ENCODE measurements around the gene SPN. TPM values are rescaled to one million over a fixed set of nuclear protein-coding genes. Genes with fewer than 3 reads are reported as not detected.
"Not testable (repeated sequence)": the region's sequence is repeated elsewhere in the genome, so short reads cannot be mapped to it uniquely, and the experiment has no call there.

Gene SPN
- total RNA-seq, 2 experiments from 2014 or later, result 45.7 to 48.3 TPM

GRCh38 chr16:29665294-29666077, 2.4 kb downstream of the SPN start:
- ChIA-PET CTCF (interaction anchor here (0.9 kb wide), 1 partner anchor 183 kb away, joined by 3 read pairs; no protein-coding TSS in a partner anchor), POLR2A (interaction anchor here (0.6 to 2.1 kb wide), 5 partner anchors 9 to 345 kb away, joined by 3 to 10 read pairs (median 5); partner anchors contain the start of genes KIF22 and QPRT)
- peak overlapping the region; percentile 48 to 88 for H3K27ac ChIP-seq (ENCODE audit: low read depth in 1 of 2, low read length in 2 of 2)
- intact Hi-C loops (cut with DNase I, micrococcal nuclease), result loop anchor here in 1 of 2 experiments (10.0 kb wide), 1 partner anchor 51 kb away; no protein-coding TSS in a partner anchor
- H3K4me3 Mint-ChIP-seq, result peak overlapping the region; percentile 98
- H3K27me3 Mint-ChIP-seq, result no peaks in the 10 kb centered on the region
- peaks cover 25% of the 10 kb centered on the region for H3K36me3 ChIP-seq (ENCODE audit: insufficient read depth, low read length)
- peak overlapping the region; percentile 98 for H3K4me3 ChIP-seq (ENCODE audit: low read length)
- no peak for TF ChIP-seq CTCF (IDR thresholded peaks at IDR 0.05)
- peaks cover 89% of the 10 kb centered on the region for H3K4me1 ChIP-seq (ENCODE audit: insufficient read depth, low read length)
- peak in 8 of 14 experiments; percentile 19 to 64 (median 40) for DNase-seq
- H3K36me3 Mint-ChIP-seq (ENCODE audit: low read depth), result peaks cover 57% of the 10 kb centered on the region
- no peaks in the 10 kb centered on the region for H3K9me3 ChIP-seq (ENCODE audit: control insufficient read depth in 1 of 2, insufficient read depth in 1 of 2, low read length in 2 of 2)
- H3K9me3 Mint-ChIP-seq, result no peaks in the 10 kb centered on the region
- peaks cover 63% of the 10 kb centered on the region for H3K4me1 Mint-ChIP-seq (ENCODE audit: low read depth)
- peak overlapping the region; percentile 95 for H3K27ac Mint-ChIP-seq
- no peaks in the 10 kb centered on the region for H3K27me3 ChIP-seq (ENCODE audit: control insufficient read depth in 1 of 2, insufficient read depth in 2 of 2, low read length in 2 of 2)
- peak; percentile 28 for ATAC-seq (ENCODE audit: poor library complexity)

- H3K27me3 ChIP-seq (ENCODE audit: control insufficient read depth in 1 of 2, insufficient read depth in 2 of 2, low read length in 2 of 2); ATAC-seq (ENCODE audit: poor library complexity); H3K9me3 ChIP-seq (ENCODE audit: control insufficient read depth in 1 of 2, insufficient read depth in 1 of 2, low read length in 2 of 2); H3K27me3 Mint-ChIP-seq; DNase-seq; CTCF ChIA-PET; H3K9me3 Mint-ChIP-seq: not testable (repeated sequence)
- Mint-ChIP-seq H3K27ac (peak overlapping the region; percentile 95), H3K4me1 (ENCODE audit: low read depth) (peaks cover 49% of the 10 kb centered on the region), H3K4me3 (peak overlapping the region; percentile 98), H3K36me3 (ENCODE audit: low read depth) (peaks cover 66% of the 10 kb centered on the region)
- POLR2A ChIA-PET, result interaction anchor here (0.9 to 2.1 kb wide), 6 partner anchors 9 to 328 kb away, joined by 3 to 10 read pairs (median 4); partner anchors contain the start of genes HIRIP3, INO80E and QPRT
- peaks cover 71% of the 10 kb centered on the region for H3K4me1 ChIP-seq (ENCODE audit: insufficient read depth, low read length)
- intact Hi-C loops (cut with DNase I, micrococcal nuclease), result loop anchor here in 1 of 2 experiments (10.0 kb wide), 1 partner anchor 52 kb away; no protein-coding TSS in a partner anchor
- H3K36me3 ChIP-seq (ENCODE audit: insufficient read depth, low read length), result peaks cover 29% of the 10 kb centered on the region
- peak overlapping the region; percentile 98 for H3K4me3 ChIP-seq (ENCODE audit: low read length)
- H3K27ac ChIP-seq (ENCODE audit: low read depth in 1 of 2, low read length in 2 of 2), result peak overlapping the region; percentile 54 to 88
These were observed 4.2 kb downstream of the SPN start for GRCh38 chr16:29667322-29667610.

GRCh38 chr16:29667755-29668154, 4.7 kb downstream of the SPN start:
- H3K27ac ChIP-seq (ENCODE audit: low read depth in 1 of 2, low read length in 2 of 2), result no peak overlapping the region
- peaks cover 29% of the 10 kb centered on the region for H3K36me3 ChIP-seq (ENCODE audit: insufficient read depth, low read length)
- Mint-ChIP-seq H3K27ac (peak overlapping the region; percentile 95), H3K4me1 (ENCODE audit: low read depth) (peaks cover 44% of the 10 kb centered on the region), H3K4me3 (peak overlapping the region; percentile 30), H3K36me3 (ENCODE audit: low read depth) (peaks cover 61% of the 10 kb centered on the region), H3K9me3 (no peaks in the 10 kb centered on the region), H3K27me3 (no peaks in the 10 kb centered on the region)
- no peak for DNase-seq
- no peak overlapping the region for H3K4me3 ChIP-seq (ENCODE audit: low read length)
- intact Hi-C loops (cut with DNase I, micrococcal nuclease), result loop anchor here in 1 of 2 experiments (10.0 kb wide), 1 partner anchor 53 kb away; no protein-coding TSS in a partner anchor
- H3K4me1 ChIP-seq (ENCODE audit: insufficient read depth, low read length), result peaks cover 66% of the 10 kb centered on the region
- ChIA-PET POLR2A (interaction anchor here (0.9 to 1.1 kb wide), 2 partner anchors 10 to 141 kb away, joined by 3 to 5 read pairs; no protein-coding TSS in a partner anchor), CTCF (no interaction called here)
- ATAC-seq (ENCODE audit: poor library complexity), result no peak
- TF ChIP-seq CTCF (IDR thresholded peaks at IDR 0.05), result no peak
- H3K27me3 ChIP-seq (ENCODE audit: control insufficient read depth in 1 of 2, insufficient read depth in 2 of 2, low read length in 2 of 2), result no peaks in the 10 kb centered on the region
- no peaks in the 10 kb centered on the region for H3K9me3 ChIP-seq (ENCODE audit: control insufficient read depth in 1 of 2, insufficient read depth in 1 of 2, low read length in 2 of 2)
